ENCODE results near the gene GPR143. TPM values are rescaled to one million over a fixed set of nuclear protein-coding genes. Genes with fewer than 3 reads are reported as not detected.

The GPR143 gene
- total and polyA plus RNA-seq, 5 experiments from 2014 or later, result not detected

DNA sequence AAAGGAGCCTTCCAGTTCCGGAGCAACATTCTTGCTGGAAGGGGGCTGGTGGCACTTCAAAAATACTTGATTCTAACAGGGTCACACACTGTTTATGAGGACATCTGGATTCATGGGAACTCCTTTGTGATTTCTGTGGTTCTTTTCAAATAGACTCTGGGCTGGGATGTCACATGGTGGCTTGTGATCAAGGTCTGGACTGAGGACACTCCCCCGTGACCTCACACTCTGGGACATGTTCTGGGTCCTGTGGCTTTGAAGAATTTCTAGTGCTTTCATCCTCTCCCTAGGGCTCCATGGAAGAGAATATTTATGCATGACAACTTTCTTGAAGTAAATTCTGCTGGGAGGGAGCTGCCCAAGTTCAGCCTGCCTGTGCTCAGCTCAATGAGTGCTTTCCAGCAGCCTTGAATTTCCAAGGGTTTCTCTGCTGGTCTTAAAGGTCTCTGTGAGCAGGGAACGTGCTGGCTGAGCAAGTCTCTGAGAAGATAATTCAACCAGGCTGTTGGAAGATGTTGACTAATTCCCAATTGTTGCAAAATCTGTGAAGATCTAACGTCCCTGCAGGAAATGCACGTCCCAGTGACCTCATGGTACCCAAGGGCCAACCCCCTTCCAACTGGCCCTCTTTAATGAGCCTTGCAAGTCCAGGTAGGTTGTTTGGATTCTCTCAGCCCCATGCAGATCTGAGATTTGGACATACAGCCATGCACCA lies 36.3 kb downstream of the GPR143 start:
- H3K36me3 Mint-ChIP-seq, result peaks cover 3 to 16% (median 3%) of the 10 kb centered on the region in 3 donors
- no peak overlapping the region for H3K4me3 Mint-ChIP-seq

DNA sequence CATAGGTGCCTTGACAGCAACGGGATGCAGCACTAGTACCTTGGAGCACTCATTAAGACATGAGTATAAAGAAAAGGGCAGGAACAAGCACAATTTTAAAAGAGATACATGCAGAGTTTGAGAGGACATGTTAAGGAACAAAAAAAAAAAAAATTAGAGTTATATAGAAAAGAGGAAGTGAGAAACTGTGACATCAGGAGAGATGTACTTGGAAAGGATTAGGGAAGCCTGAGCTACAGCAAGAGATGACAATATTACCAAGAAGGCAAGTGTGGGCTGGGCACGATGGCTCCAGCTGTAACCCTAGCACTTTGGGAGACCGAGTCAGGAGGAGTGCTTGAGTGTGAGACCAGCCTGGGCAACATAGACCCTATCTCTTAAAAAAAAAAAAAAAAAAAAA lies 37.4 kb downstream of the GPR143 start:
- POLR2A ChIA-PET, result no interaction called here

More for the DNA sequence above, 36.3 kb downstream of the GPR143 start:
- ATAC-seq (no peak), DNase-seq (no peak)
- peaks cover 0 to 2% (median 0%) of the 10 kb centered on the region in 5 donors for H3K27me3 Mint-ChIP-seq
- H3K27ac Mint-ChIP-seq, result no peak overlapping the region
- peaks cover 0 to 51% (median 11%) of the 10 kb centered on the region in 9 donors for H3K9me3 Mint-ChIP-seq
- H3K4me1 Mint-ChIP-seq, result peaks cover 0 to 2% (median 0%) of the 10 kb centered on the region in 4 donors
- POLR2A ChIA-PET, result no interaction called here

DNA sequence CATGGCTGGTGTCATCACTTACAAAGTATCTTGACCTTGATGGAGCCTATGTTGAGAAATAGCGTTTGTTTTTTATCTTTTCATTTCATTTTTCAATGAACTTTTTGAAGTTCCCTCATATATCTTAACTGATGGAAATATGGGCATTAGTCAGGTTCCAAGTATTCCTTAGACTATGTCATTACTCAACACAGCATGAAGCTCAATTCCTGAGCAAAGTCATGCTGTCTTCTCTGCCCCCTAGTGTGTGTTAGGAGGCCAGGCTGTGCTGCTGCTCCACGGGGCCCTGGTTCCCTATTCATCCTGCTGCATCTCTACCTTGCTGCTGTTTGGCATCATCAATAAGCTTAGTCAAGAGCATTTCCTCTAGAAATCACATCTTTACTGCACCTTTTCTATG lies 40.9 kb downstream of the GPR143 start:
- Mint-ChIP-seq H3K4me3 (no peak overlapping the region), H3K9me3 (peaks cover 0 to 88% (median 19%) of the 10 kb centered on the region in 9 donors), H3K4me1 (peaks cover 0 to 2% (median 0%) of the 10 kb centered on the region in 4 donors), H3K27me3 (no peaks in the 10 kb centered on the region), H3K27ac (no peak overlapping the region), H3K36me3 (peaks cover 28 to 36% (median 29%) of the 10 kb centered on the region in 3 donors)
- ATAC-seq (no peak), DNase-seq (no peak)
- POLR2A ChIA-PET, result no interaction called here

More for the DNA sequence above, 37.4 kb downstream of the GPR143 start:
- Mint-ChIP-seq H3K4me1 (peaks cover 0 to 2% (median 0%) of the 10 kb centered on the region in 4 donors), H3K4me3 (no peak overlapping the region), H3K27me3 (no peaks in the 10 kb centered on the region), H3K36me3 (peaks cover 3 to 17% (median 4%) of the 10 kb centered on the region in 3 donors), H3K9me3 (peaks cover 0 to 59% (median 11%) of the 10 kb centered on the region in 9 donors), H3K27ac (no peak overlapping the region)
- ATAC-seq, result no peak
- DNase-seq, result no peak

- ATAC-seq, result no peak
- H3K4me1 Mint-ChIP-seq, result no peaks in the 10 kb centered on the region
These were observed 48.3 kb downstream of the GPR143 start for GRCh38 chrX:9717376-9717775.

DNA sequence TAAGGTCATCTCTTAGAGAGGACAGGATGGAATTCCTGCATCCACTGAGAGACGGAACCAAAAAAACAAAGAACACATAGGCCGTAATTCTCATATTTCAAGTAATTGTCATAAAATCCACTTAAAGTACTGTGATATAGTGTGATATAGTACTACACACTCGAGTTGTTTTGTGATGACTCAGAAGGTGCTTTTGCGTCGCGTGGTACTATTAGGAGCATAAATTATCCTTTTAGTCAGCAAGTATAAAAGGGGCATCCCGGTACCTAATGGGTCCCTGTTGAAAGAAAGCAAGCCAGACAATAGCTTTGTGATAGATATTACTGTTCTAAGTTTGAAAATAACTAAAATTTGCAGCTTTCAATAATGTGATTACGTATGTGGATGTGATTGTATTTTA lies 55.3 kb downstream of the GPR143 start:
- DNase-seq, result no peak
- H3K4me3 Mint-ChIP-seq, result no peak overlapping the region
- H3K27ac Mint-ChIP-seq, result no peak overlapping the region
- peaks cover 0 to 53% (median 4%) of the 10 kb centered on the region in 3 donors for H3K36me3 Mint-ChIP-seq
- H3K4me1 Mint-ChIP-seq, result peaks cover 8 to 13% (median 10%) of the 10 kb centered on the region in 4 donors
- H3K27me3 Mint-ChIP-seq, result no peaks in the 10 kb centered on the region
- no peak for ATAC-seq
- H3K9me3 Mint-ChIP-seq, result peaks cover 0 to under 1% (median 0%) of the 10 kb centered on the region in 9 donors
- POLR2A ChIA-PET, result no interaction called here

More at GRCh38 chrX:9717376-9717775, 48.3 kb downstream of the GPR143 start:
- Mint-ChIP-seq H3K27ac (peak overlapping the region in 1 of 10 donors; percentile 56), H3K4me3 (no peak overlapping the region), H3K36me3 (peaks cover 29 to 81% (median 54%) of the 10 kb centered on the region in 3 donors), H3K27me3 (no peaks in the 10 kb centered on the region), H3K9me3 (peaks cover 0 to 35% (median 9%) of the 10 kb centered on the region in 9 donors)
- no peak for DNase-seq
- POLR2A ChIA-PET, result no interaction called here

DNA sequence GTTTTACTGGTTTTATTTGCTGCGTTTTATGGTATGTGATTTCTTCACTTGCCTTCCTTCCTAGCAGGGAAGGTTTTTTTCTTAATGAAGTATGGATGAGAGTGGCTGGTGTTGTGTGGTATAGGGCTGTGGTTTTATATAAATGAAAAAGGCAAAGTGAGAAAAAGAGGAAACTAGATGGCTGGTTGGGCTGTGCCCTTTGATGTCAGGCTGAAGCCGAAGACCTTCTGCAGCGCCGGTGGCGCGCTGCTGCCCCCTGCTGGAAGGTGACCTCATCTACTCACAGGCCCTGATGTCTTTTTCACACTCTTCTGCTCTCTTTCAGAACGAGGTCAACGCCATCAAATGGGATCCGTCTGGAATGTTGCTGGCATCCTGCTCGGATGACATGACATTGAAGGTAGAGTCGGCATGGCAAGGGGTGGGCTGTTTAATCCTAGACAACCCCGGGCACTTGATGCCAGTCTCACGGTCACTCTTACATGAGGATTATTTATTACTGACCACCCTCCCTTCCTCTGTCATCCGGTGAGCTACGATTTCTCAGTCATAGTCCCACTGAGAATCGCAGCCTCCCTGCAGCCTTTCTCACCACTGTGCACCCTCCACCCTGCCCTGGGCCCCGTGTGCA lies 56.6 kb downstream of the GPR143 start:
- POLR2A ChIA-PET, result no interaction called here
- Mint-ChIP-seq H3K36me3 (peaks cover 4 to 57% (median 12%) of the 10 kb centered on the region in 3 donors), H3K4me1 (peaks cover 8 to 13% (median 10%) of the 10 kb centered on the region in 4 donors), H3K4me3 (peak overlapping the region in 1 of 10 donors; percentile 29), H3K27me3 (no peaks in the 10 kb centered on the region), H3K9me3 (peaks cover 0 to 11% (median 0%) of the 10 kb centered on the region in 9 donors), H3K27ac (peak overlapping the region in 7 of 10 donors; percentile 0 to 85 (median 43))
- ATAC-seq, result peak; percentile 77 to 93
- DNase-seq, result peak; percentile 52 to 87 (median 72)

DNA sequence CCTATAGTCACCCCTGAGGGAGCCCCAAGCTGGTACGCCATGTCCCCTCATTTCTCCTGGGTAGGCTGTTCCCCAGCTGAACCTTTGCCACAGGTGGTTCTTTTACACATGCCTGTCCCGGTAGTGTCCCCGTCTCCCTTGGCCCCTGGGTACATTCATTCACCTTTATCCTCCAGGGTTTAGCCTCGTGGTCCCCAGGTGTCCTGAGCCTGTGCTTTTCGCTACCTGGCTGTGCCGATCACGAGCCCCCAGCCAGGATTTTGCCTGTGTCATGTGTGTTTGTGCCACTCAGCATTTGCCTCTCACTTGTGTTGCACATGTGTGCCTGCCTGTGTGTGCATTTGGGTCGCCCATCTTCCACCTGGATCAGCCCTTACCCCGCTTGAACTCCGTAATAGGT lies 57.6 kb downstream of the GPR143 start:
- POLR2A ChIA-PET, result no interaction called here
- peaks cover 8 to 13% (median 10%) of the 10 kb centered on the region in 4 donors for H3K4me1 Mint-ChIP-seq
- H3K27ac Mint-ChIP-seq, result peak overlapping the region in 2 of 10 donors; percentile 40 to 70
- peaks cover 9 to 59% (median 15%) of the 10 kb centered on the region in 3 donors for H3K36me3 Mint-ChIP-seq
- ATAC-seq (no peak), DNase-seq (no peak)
- peak overlapping the region in 1 of 10 donors; percentile 59 for H3K4me3 Mint-ChIP-seq
- H3K27me3 Mint-ChIP-seq, result no peaks in the 10 kb centered on the region
- H3K9me3 Mint-ChIP-seq, result peaks cover 0 to 16% (median 0%) of the 10 kb centered on the region in 9 donors

DNA sequence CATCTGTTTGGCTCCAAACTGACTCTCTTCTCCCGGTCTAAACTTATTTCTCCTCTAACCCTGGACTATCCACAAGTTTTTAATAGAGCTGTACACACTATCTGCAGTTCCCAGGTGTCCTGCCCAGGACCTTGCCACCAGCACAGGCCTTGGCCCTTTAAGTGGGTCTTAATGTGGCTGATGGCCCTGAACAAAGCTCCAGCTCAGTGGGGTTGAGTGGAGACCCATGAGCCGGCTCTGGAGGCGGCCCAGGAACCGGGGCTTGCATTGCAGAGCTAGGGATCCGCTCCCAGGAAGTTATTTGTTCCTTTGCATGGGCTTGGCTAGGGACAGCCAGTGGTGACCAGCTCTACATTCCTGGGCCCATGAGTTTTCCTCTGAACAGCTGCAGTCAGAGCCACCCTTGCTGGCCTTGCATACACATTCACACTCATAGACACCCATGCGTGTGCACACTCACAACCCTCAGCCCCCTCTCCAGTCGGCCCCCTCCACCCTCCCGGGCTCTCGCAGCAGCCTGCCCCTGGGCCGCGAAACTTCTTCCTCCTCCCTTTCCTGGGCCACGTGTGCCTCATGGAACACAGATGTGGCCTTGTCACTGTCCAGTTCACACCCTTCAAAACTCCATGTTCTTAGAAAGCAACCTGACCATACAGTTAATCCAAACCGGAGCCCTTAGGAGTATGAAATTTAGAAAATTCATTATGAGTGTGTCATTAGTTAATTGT lies 58.2 kb downstream of the GPR143 start:
- Mint-ChIP-seq H3K27me3 (no peaks in the 10 kb centered on the region), H3K4me1 (peaks cover 8 to 13% (median 10%) of the 10 kb centered on the region in 4 donors), H3K27ac (peak overlapping the region in 2 of 10 donors; percentile 70 to 78), H3K9me3 (peaks cover 0 to 16% (median 0%) of the 10 kb centered on the region in 9 donors), H3K36me3 (peaks cover 9 to 59% (median 15%) of the 10 kb centered on the region in 3 donors), H3K4me3 (peak overlapping the region in 2 of 10 donors; percentile 9 to 59)
- ATAC-seq (no peak), DNase-seq (no peak)
- POLR2A ChIA-PET, result no interaction called here

DNA sequence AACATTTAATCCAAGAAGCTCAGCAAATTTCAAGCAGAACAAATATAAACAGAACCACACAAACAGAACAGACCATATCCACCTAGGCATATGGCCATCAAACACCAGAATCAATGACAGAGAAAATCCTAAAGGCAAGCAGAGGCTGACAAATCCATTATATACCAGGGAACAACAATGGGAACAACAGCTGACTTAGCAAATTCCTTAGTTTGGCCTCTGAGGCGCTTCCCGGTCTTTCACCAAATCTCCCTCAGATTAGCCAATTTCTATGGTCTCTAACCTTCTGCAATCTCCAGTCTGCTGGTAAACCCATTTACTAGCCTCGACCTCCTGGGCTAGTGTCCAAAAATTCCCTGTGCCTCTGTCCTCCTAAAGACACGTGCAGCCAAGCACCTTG lies 59.2 kb downstream of the GPR143 start:
- H3K36me3 Mint-ChIP-seq, result peaks cover 9 to 55% (median 19%) of the 10 kb centered on the region in 3 donors
- POLR2A ChIA-PET, result no interaction called here
- DNase-seq, result no peak
- H3K9me3 Mint-ChIP-seq, result peaks cover 0 to 16% (median 0%) of the 10 kb centered on the region in 9 donors
- ATAC-seq, result no peak
- peaks cover 8 to 13% (median 10%) of the 10 kb centered on the region in 4 donors for H3K4me1 Mint-ChIP-seq
- no peak overlapping the region for H3K4me3 Mint-ChIP-seq
- no peaks in the 10 kb centered on the region for H3K27me3 Mint-ChIP-seq
- H3K27ac Mint-ChIP-seq, result peak overlapping the region in 1 of 10 donors; percentile 47

- Mint-ChIP-seq H3K27me3 (no peaks in the 10 kb centered on the region), H3K27ac (peak overlapping the region in 1 of 10 donors; percentile 13), H3K9me3 (peaks cover 0 to 16% (median 0%) of the 10 kb centered on the region in 9 donors), H3K36me3 (peaks cover 16 to 57% (median 23%) of the 10 kb centered on the region in 3 donors), H3K4me3 (no peak overlapping the region), H3K4me1 (peaks cover 8 to 13% (median 10%) of the 10 kb centered on the region in 4 donors)
- no peak for ATAC-seq
- DNase-seq, result no peak
- POLR2A ChIA-PET, result interaction anchor here (0.7 kb wide), 1 partner anchor 252 kb away, joined by 7 read pairs; no protein-coding TSS in a partner anchor
These were observed 60.7 kb downstream of the GPR143 start for GRCh38 chrX:9704876-9705465.

GRCh38 chrX:9703406-9703805 lies 62.2 kb downstream of the GPR143 start:
- H3K36me3 Mint-ChIP-seq, result peaks cover 16 to 60% (median 30%) of the 10 kb centered on the region in 3 donors
- ATAC-seq, result no peak
- peaks cover 0 to 16% (median 0%) of the 10 kb centered on the region in 9 donors for H3K9me3 Mint-ChIP-seq

DNA sequence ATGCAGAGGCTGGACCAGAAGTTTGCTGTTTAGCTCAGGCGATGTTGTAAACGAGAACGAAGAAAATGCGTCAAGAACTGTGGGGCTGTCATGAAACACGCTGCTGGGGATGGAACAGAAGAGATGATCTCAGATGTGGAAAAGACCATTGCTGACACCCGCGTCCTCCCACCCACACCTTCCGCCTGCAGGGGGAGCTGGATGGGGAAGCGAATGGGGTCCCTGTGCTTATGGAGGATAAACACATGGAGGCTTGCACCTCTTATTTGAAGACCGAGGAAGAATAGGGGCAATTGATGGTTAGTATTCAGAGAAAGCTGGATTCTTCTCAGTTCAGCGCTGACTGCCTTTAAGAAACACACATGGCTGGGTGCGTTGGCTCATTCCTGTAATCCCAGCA lies 63.9 kb downstream of the GPR143 start:
- Mint-ChIP-seq H3K27ac (no peak overlapping the region), H3K4me1 (no peaks in the 10 kb centered on the region), H3K9me3 (peaks cover 0 to 16% (median 0%) of the 10 kb centered on the region in 9 donors), H3K27me3 (no peaks in the 10 kb centered on the region), H3K36me3 (peaks cover 16 to 69% (median 30%) of the 10 kb centered on the region in 3 donors), H3K4me3 (no peak overlapping the region)
- POLR2A ChIA-PET, result no interaction called here
- DNase-seq (no peak), ATAC-seq (no peak)

More at GRCh38 chrX:9703406-9703805, 62.2 kb downstream of the GPR143 start:
- no peaks in the 10 kb centered on the region for H3K27me3 Mint-ChIP-seq
- H3K4me3 Mint-ChIP-seq, result no peak overlapping the region
- POLR2A ChIA-PET, result no interaction called here
- H3K27ac Mint-ChIP-seq, result no peak overlapping the region
- peaks cover 2 to 6% (median 4%) of the 10 kb centered on the region in 4 donors for H3K4me1 Mint-ChIP-seq
- no peak for DNase-seq
